ENCODE results near the gene TNFSF13. TPM values are rescaled to one million over a fixed set of nuclear protein-coding genes. Genes with fewer than 3 reads are reported as not detected.
"Not testable (repeated sequence)": the region's sequence is repeated elsewhere in the genome, so short reads cannot be mapped to it uniquely, and the experiment has no call there.

Gene TNFSF13
- total RNA-seq, 1 experiment from 2014 or later: 19.7 TPM

- no peaks in the 10 kb centered on the region for H3K27me3 Mint-ChIP-seq (ENCODE audit: unreplicated experiment)
- peaks cover 51% of the 10 kb centered on the region for H3K36me3 Mint-ChIP-seq (ENCODE audit: insufficient read depth, unreplicated experiment)
- H3K4me3 Mint-ChIP-seq (ENCODE audit: low read depth, unreplicated experiment): no peak overlapping the region
- H3K27ac Mint-ChIP-seq (ENCODE audit: unreplicated experiment): no peak overlapping the region
- CTCF ChIA-PET: no interaction called here
- intact Hi-C loops (cut with micrococcal nuclease; ENCODE audit: unreplicated experiment): no loop called here
- TF ChIP-seq CTCF (IDR thresholded peaks at IDR 0.05; ENCODE audit: unreplicated experiment): no peak
- no peaks in the 10 kb centered on the region for H3K4me1 Mint-ChIP-seq (ENCODE audit: low read depth, unreplicated experiment)
- BruUV-seq (replicated peaks): TSS peak; percentile 24
- H3K9me3 Mint-ChIP-seq (ENCODE audit: low read depth, unreplicated experiment): no peaks in the 10 kb centered on the region
- no peak for DNase-seq
Measured at GRCh38 chr17:7592422-7593021, 34.0 kb downstream of the TNFSF13 start.

GRCh38 chr17:7593296-7593695, 34.7 kb downstream of the TNFSF13 start:
- Mint-ChIP-seq H3K4me3 (ENCODE audit: low read depth, unreplicated experiment) (no peak overlapping the region), H3K27ac (ENCODE audit: unreplicated experiment) (no peak overlapping the region), H3K27me3 (ENCODE audit: unreplicated experiment) (no peaks in the 10 kb centered on the region), H3K9me3 (ENCODE audit: low read depth, unreplicated experiment) (no peaks in the 10 kb centered on the region), H3K4me1 (ENCODE audit: low read depth, unreplicated experiment) (no peaks in the 10 kb centered on the region), H3K36me3 (ENCODE audit: insufficient read depth, unreplicated experiment) (peaks cover 45% of the 10 kb centered on the region)
- intact Hi-C loops (cut with micrococcal nuclease; ENCODE audit: unreplicated experiment): no loop called here
- no peak for DNase-seq
- no TSS peak for BruUV-seq (replicated peaks)
- CTCF ChIA-PET: no interaction called here
- no peak for TF ChIP-seq CTCF (IDR thresholded peaks at IDR 0.05; ENCODE audit: unreplicated experiment)

- H3K27ac Mint-ChIP-seq (ENCODE audit: unreplicated experiment); CTCF ChIA-PET; H3K4me3 Mint-ChIP-seq (ENCODE audit: low read depth, unreplicated experiment): not testable (repeated sequence)
Measured at GRCh38 chr17:7597561-7597960, 39.0 kb downstream of the TNFSF13 start.

GRCh38 chr17:7606280-7606679, 47.7 kb downstream of the TNFSF13 start:
- Mint-ChIP-seq H3K36me3 (ENCODE audit: insufficient read depth, unreplicated experiment) (peaks cover 46% of the 10 kb centered on the region), H3K27ac (ENCODE audit: unreplicated experiment) (no peak overlapping the region), H3K27me3 (ENCODE audit: unreplicated experiment) (no peaks in the 10 kb centered on the region), H3K4me1 (ENCODE audit: low read depth, unreplicated experiment) (no peaks in the 10 kb centered on the region), H3K9me3 (ENCODE audit: low read depth, unreplicated experiment) (no peaks in the 10 kb centered on the region), H3K4me3 (ENCODE audit: low read depth, unreplicated experiment) (no peak overlapping the region)
- intact Hi-C loops (cut with micrococcal nuclease; ENCODE audit: unreplicated experiment): no loop called here
- CTCF ChIA-PET: no interaction called here
- BruUV-seq (replicated peaks): no TSS peak
- DNase-seq: no peak
- no peak for TF ChIP-seq CTCF (IDR thresholded peaks at IDR 0.05; ENCODE audit: unreplicated experiment)

More at GRCh38 chr17:7597561-7597960, 39.0 kb downstream of the TNFSF13 start:
- H3K9me3 Mint-ChIP-seq (ENCODE audit: low read depth, unreplicated experiment); H3K27me3 Mint-ChIP-seq (ENCODE audit: unreplicated experiment); DNase-seq; H3K4me1 Mint-ChIP-seq (ENCODE audit: low read depth, unreplicated experiment); BruUV-seq (replicated peaks); intact Hi-C loops (cut with micrococcal nuclease; ENCODE audit: unreplicated experiment): not testable (repeated sequence)
- peaks cover 66% of the 10 kb centered on the region for H3K36me3 Mint-ChIP-seq (ENCODE audit: insufficient read depth, unreplicated experiment)

- H3K27me3 Mint-ChIP-seq (ENCODE audit: unreplicated experiment): no peaks in the 10 kb centered on the region
- peaks cover 23% of the 10 kb centered on the region for H3K4me1 Mint-ChIP-seq (ENCODE audit: low read depth, unreplicated experiment)
- no TSS peak for BruUV-seq (replicated peaks)
- intact Hi-C loops (cut with micrococcal nuclease; ENCODE audit: unreplicated experiment): no loop called here
- no peak for TF ChIP-seq CTCF (IDR thresholded peaks at IDR 0.05; ENCODE audit: unreplicated experiment)
- no peak overlapping the region for H3K27ac Mint-ChIP-seq (ENCODE audit: unreplicated experiment)
- H3K9me3 Mint-ChIP-seq (ENCODE audit: low read depth, unreplicated experiment): no peaks in the 10 kb centered on the region
- H3K4me3 Mint-ChIP-seq (ENCODE audit: low read depth, unreplicated experiment): no peak overlapping the region
- peaks cover 32% of the 10 kb centered on the region for H3K36me3 Mint-ChIP-seq (ENCODE audit: insufficient read depth, unreplicated experiment)
- CTCF ChIA-PET: no interaction called here
- DNase-seq: no peak
Measured at GRCh38 chr17:7610641-7611040, 52.1 kb downstream of the TNFSF13 start.
